Measurements from ENCODE around the gene RUSC2. TPM values are rescaled to one million over a fixed set of nuclear protein-coding genes. Genes with fewer than 3 reads are reported as not detected.

RUSC2 gene
- total RNA-seq, 1 experiment from 2014 or later = 12.5 TPM

- intact Hi-C loops (cut with micrococcal nuclease; ENCODE audit: unreplicated experiment) = no loop called here
- POLR2A ChIA-PET (ENCODE audit: unreplicated experiment) = no interaction called here
- Histone ChIP-seq H4K20me1 (ENCODE audit: insufficient read depth) (no peaks in the 10 kb centered on the region), H3K79me2 (ENCODE audit: low read depth) (0 out of 2 replicates have a peak, but pooled peaks cover 4% of the 10 kb centered on the region), H3K4me2 (no peak overlapping the region), H3K4me1 (replicated peaks; ENCODE audit: insufficient read depth) (no peaks in the 10 kb centered on the region; the same call in 1 of the 2 replicates), H3K27ac (no peak overlapping the region), H3K9me2 (ENCODE audit: insufficient read depth) (no peaks in the 10 kb centered on the region), H3K27me3 (ENCODE audit: insufficient read depth, low read depth) (no peaks in the 10 kb centered on the region), H3F3A (ENCODE audit: insufficient read depth, low read depth) (no peaks in the 10 kb centered on the region), H3K4me3 (no peak overlapping the region), H3K36me3 (ENCODE audit: low read depth) (no peaks in the 10 kb centered on the region), H2AFZ (no peak overlapping the region), H3K9me3 (ENCODE audit: insufficient read depth, low read depth) (no peaks in the 10 kb centered on the region)
- CTCF ChIA-PET = no interaction called here
- DNase-seq = no peak
- no peak for TF ChIP-seq CTCF (conservative IDR thresholded peaks at IDR 0.05)
- no peak for TF ChIP-seq EZH2 (IDR thresholded peaks at IDR 0.05; ENCODE audit: low read depth)
- no TSS peak for BruUV-seq (replicated peaks)
Observed at GRCh38 chr9:35537913-35538312, 48.0 kb downstream of the RUSC2 start.

- intact Hi-C loops (cut with micrococcal nuclease; ENCODE audit: unreplicated experiment) = no loop called here
- H3K9me2 ChIP-seq (ENCODE audit: insufficient read depth) = no peaks in the 10 kb centered on the region
- H3K27ac ChIP-seq = no peak overlapping the region
- no peak overlapping the region for H3K4me3 ChIP-seq
- POLR2A ChIA-PET (ENCODE audit: unreplicated experiment) = no interaction called here
- no peaks in the 10 kb centered on the region for H3K9me3 ChIP-seq (ENCODE audit: insufficient read depth, low read depth)
- no peaks in the 10 kb centered on the region for H3F3A ChIP-seq (ENCODE audit: insufficient read depth, low read depth)
- H3K27me3 ChIP-seq (ENCODE audit: insufficient read depth, low read depth) = no peaks in the 10 kb centered on the region
- DNase-seq = no peak
- CTCF ChIA-PET = no interaction called here
- H2AFZ ChIP-seq = no peak overlapping the region
- no peak overlapping the region for H3K4me2 ChIP-seq
- no peaks in the 10 kb centered on the region; the same call in 1 of the 2 replicates for H3K4me1 ChIP-seq (replicated peaks; ENCODE audit: insufficient read depth)
- 0 out of 2 replicates have a peak, but pooled peaks cover 4% of the 10 kb centered on the region for H3K79me2 ChIP-seq (ENCODE audit: low read depth)
- TF ChIP-seq EZH2 (IDR thresholded peaks at IDR 0.05; ENCODE audit: low read depth) (no peak), CTCF (conservative IDR thresholded peaks at IDR 0.05) (no peak)
- no peaks in the 10 kb centered on the region for H3K36me3 ChIP-seq (ENCODE audit: low read depth)
- BruUV-seq (replicated peaks) = no TSS peak
- H4K20me1 ChIP-seq (ENCODE audit: insufficient read depth) = no peaks in the 10 kb centered on the region
Observed at GRCh38 chr9:35538361-35539234, 48.7 kb downstream of the RUSC2 start.

Other genes with a start within 250 kb of the RUSC2 start
- 25.5 and 30.6 TPM in 2 replicates for gene TESK1, start 115.2 kb downstream of the RUSC2 start, total RNA-seq (2021)
- gene CD72, start 128.3 kb downstream of the RUSC2 start, total RNA-seq (2021) = 3.2 and 4.1 TPM in 2 replicates
- gene SIT1, start 160.8 kb downstream of the RUSC2 start, total RNA-seq (2021) = not detected in 2 replicates
- 13,432 and 13,506 TPM in 2 replicates for gene RMRP, start 167.9 kb downstream of the RUSC2 start, total RNA-seq (2021)
- 6.9 and 10.5 TPM in 2 replicates for gene CCDC107, start 168.2 kb downstream of the RUSC2 start, total RNA-seq (2021)
- 13.5 and 15.6 TPM in 2 replicates for gene ARHGEF39, start 175.1 kb downstream of the RUSC2 start, total RNA-seq (2021)
- 2.5 and 6.6 TPM in 2 replicates for gene CA9, start 183.8 kb downstream of the RUSC2 start, total RNA-seq (2021)
- gene TPM2, start 199.8 kb downstream of the RUSC2 start, total RNA-seq (2021) = 30.5 and 60.0 TPM in 2 replicates
- gene TLN1, start 242.1 kb downstream of the RUSC2 start, total RNA-seq (2021) = 101 and 114 TPM in 2 replicates
- gene CREB3, start 242.6 kb downstream of the RUSC2 start, total RNA-seq (2021) = 22.4 and 23.6 TPM in 2 replicates

Data from PC-9 (cell line).